PFSK-1 (cell line): ENCODE data around the gene PTGIS.

Source experiments
- POLR2AphosphoS5 ChIP-seq: IDR thresholded peaks from 2 replicates; pipeline ENCODE4 v1.6.1; 2012; ENCODE audit warnings: low read depth, mild to moderate bottlenecking, control low read depth, low read length, moderate library complexity
- REST ChIP-seq, 2 experiments: IDR thresholded peaks; 2 replicates each; pipeline versions ENCODE4 v1.6.1 to v1.8.0; 2011 to 2012; ENCODE audit warnings: low read depth in 2 of 2, low read length in 2 of 2, control low read depth in 1 of 2, inconsistent platforms in 1 of 2, mild to moderate bottlenecking in 1 of 2, moderate library complexity in 1 of 2; ENCODE audit not compliant: insufficient read depth in 1 of 2
- SIN3A ChIP-seq: IDR thresholded peaks from 2 replicates; pipeline ENCODE4 v1.6.1; 2012; ENCODE audit warnings: mild to moderate bottlenecking, low read length, moderate library complexity, borderline replicate concordance; ENCODE audit not compliant: insufficient read depth
- TAF1 ChIP-seq: IDR thresholded peaks from 2 replicates; pipeline ENCODE4 v1.6.1; 2012; ENCODE audit warnings: low read length, control low read depth, borderline replicate concordance; ENCODE audit not compliant: insufficient read depth

GRCh38 chr20:49489688-49490087, 78.2 kb downstream of the PTGIS start:
- no peak for TF ChIP-seq POLR2AphosphoS5
- no peak for TF ChIP-seq TAF1
- TF ChIP-seq SIN3A: no peak
- no peak for TF ChIP-seq REST (IDR thresholded peaks at IDR 0.05; ENCODE audit: insufficient read depth in 1 of 2, low read depth in 2 of 2, low read length in 2 of 2)
